ENCODE measurements around the gene CDK14.

The CDK14 gene

GRCh38 chr7:90763108-90763507 is 167.0 kb downstream of the CDK14 start:
- Histone ChIP-seq H3K27ac (no peak overlapping the region), H3K4me2 (ENCODE audit: low read length) (no peak overlapping the region), H3K36me3 (ENCODE audit: control insufficient read depth, insufficient read depth, low read length) (no peaks in the 10 kb centered on the region), H2AFZ (no peak overlapping the region), H3K4me1 (peaks cover 3% of the 10 kb centered on the region), H3K9me3 (ENCODE audit: control insufficient read depth, low read length) (no peaks in the 10 kb centered on the region), H3K4me3 (ENCODE audit: low read depth, low read length) (no peak overlapping the region), H3K79me2 (no peaks in the 10 kb centered on the region), H3K9ac (no peak overlapping the region), H3K27me3 (ENCODE audit: control insufficient read depth, insufficient read depth, low read length) (no peaks in the 10 kb centered on the region)
- TF ChIP-seq, protein P1, sequence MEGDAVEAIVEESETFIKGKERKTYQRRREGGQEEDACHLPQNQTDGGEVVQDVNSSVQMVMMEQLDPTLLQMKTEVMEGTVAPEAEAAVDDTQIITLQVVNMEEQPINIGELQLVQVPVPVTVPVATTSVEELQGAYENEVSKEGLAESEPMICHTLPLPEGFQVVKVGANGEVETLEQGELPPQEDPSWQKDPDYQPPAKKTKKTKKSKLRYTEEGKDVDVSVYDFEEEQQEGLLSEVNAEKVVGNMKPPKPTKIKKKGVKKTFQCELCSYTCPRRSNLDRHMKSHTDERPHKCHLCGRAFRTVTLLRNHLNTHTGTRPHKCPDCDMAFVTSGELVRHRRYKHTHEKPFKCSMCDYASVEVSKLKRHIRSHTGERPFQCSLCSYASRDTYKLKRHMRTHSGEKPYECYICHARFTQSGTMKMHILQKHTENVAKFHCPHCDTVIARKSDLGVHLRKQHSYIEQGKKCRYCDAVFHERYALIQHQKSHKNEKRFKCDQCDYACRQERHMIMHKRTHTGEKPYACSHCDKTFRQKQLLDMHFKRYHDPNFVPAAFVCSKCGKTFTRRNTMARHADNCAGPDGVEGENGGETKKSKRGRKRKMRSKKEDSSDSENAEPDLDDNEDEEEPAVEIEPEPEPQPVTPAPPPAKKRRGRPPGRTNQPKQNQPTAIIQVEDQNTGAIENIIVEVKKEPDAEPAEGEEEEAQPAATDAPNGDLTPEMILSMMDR (IDR thresholded peaks at IDR 0.05), result no peak

GRCh38 chr7:90764848-90765570 is 168.9 kb downstream of the CDK14 start:
- Histone ChIP-seq H3K27ac (no peak overlapping the region), H3K4me3 (ENCODE audit: low read depth, low read length) (no peak overlapping the region), H3K4me2 (ENCODE audit: low read length) (no peak overlapping the region), H3K79me2 (no peaks in the 10 kb centered on the region), H3K9ac (no peak overlapping the region), H3K27me3 (ENCODE audit: control insufficient read depth, insufficient read depth, low read length) (no peaks in the 10 kb centered on the region), H3K4me1 (no peaks in the 10 kb centered on the region), H2AFZ (no peak overlapping the region), H3K9me3 (ENCODE audit: control insufficient read depth, low read length) (no peaks in the 10 kb centered on the region), H3K36me3 (ENCODE audit: control insufficient read depth, insufficient read depth, low read length) (no peaks in the 10 kb centered on the region)
- TF ChIP-seq, protein P1 (IDR thresholded peaks at IDR 0.05), result no peak

GRCh38 chr7:90766814-90767564 is 170.9 kb downstream of the CDK14 start:
- H3K27me3 ChIP-seq (ENCODE audit: control insufficient read depth, insufficient read depth, low read length), result no peaks in the 10 kb centered on the region
- no peak overlapping the region for H2AFZ ChIP-seq
- TF ChIP-seq, protein P1 (IDR thresholded peaks at IDR 0.05), result no peak
- H3K4me3 ChIP-seq (ENCODE audit: low read depth, low read length), result no peak overlapping the region
- H3K4me2 ChIP-seq (ENCODE audit: low read length), result no peak overlapping the region
- no peaks in the 10 kb centered on the region for H3K9me3 ChIP-seq (ENCODE audit: control insufficient read depth, low read length)
- H3K79me2 ChIP-seq, result no peaks in the 10 kb centered on the region
- H3K9ac ChIP-seq, result no peak overlapping the region
- no peaks in the 10 kb centered on the region for H3K4me1 ChIP-seq
- H3K27ac ChIP-seq, result no peak overlapping the region
- no peaks in the 10 kb centered on the region for H3K36me3 ChIP-seq (ENCODE audit: control insufficient read depth, insufficient read depth, low read length)

DNA sequence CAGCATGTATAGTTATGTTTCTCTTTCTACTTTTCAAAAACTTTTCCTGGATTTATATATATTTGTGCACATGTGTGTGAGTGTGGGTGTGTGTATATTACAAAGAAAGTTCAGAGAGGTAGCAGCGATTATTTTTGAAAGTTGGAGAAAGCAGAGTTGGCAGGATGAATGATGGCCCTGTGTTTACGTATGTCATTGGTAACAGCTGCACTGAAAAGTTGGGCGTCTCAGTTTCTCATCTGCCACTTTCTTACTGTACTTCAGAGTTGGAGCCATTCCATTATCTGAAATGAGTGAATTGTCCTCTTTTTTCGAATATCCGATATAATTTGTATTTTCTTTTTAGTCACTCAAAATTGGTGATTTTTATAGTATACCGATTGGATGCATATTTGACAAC is 172.2 kb downstream of the CDK14 start:
- no peaks in the 10 kb centered on the region for H3K4me1 ChIP-seq
- H3K4me2 ChIP-seq (ENCODE audit: low read length), result no peak overlapping the region
- no peaks in the 10 kb centered on the region for H3K79me2 ChIP-seq
- no peak overlapping the region for H3K27ac ChIP-seq
- H2AFZ ChIP-seq, result no peak overlapping the region
- H3K4me3 ChIP-seq (ENCODE audit: low read depth, low read length), result no peak overlapping the region
- H3K36me3 ChIP-seq (ENCODE audit: control insufficient read depth, insufficient read depth, low read length), result no peaks in the 10 kb centered on the region
- TF ChIP-seq, protein P1 (IDR thresholded peaks at IDR 0.05), result no peak
- H3K9ac ChIP-seq, result no peak overlapping the region
- H3K27me3 ChIP-seq (ENCODE audit: control insufficient read depth, insufficient read depth, low read length), result no peaks in the 10 kb centered on the region
- no peaks in the 10 kb centered on the region for H3K9me3 ChIP-seq (ENCODE audit: control insufficient read depth, low read length)
